HAP-1 (cell line): ENCODE measurements around the gene EGLN1.
"Not testable (repeated sequence)": the region's sequence is repeated elsewhere in the genome, so short reads cannot be mapped to it uniquely, and the experiment has no call there.

Source experiments
- DNase-seq, 2 experiments: peaks; one replicate each; pipeline ENCODE4 v3.0.0-alpha.2; 2016 to 2020; ENCODE audit warnings: low spot score in 2 of 2
- H3K27me3 ChIP-seq: fragments of 250-450 bp; sonication (Bioruptor Pico); 2 replicates; pipeline ENCODE4 v1.5.1; 2020; ENCODE audit warnings: low read depth, mild to moderate bottlenecking, moderate library complexity
- H3K36me3 ChIP-seq: fragments of 250-450 bp; sonication (Bioruptor Pico); replicated peaks from 2 replicates; pipeline ENCODE4 v1.5.1; 2020; ENCODE audit warnings: mild to moderate bottlenecking
- H3K4me1 ChIP-seq: fragments of 250-450 bp; sonication (Bioruptor Pico); 2 replicates; pipeline ENCODE4 v1.5.1; 2020; ENCODE audit warnings: mild to moderate bottlenecking
- H3K4me3 ChIP-seq: fragments of 250-450 bp; sonication (Bioruptor Pico); 2 replicates; pipeline ENCODE4 v1.5.1; 2020; ENCODE audit warnings: mild to moderate bottlenecking, moderate library complexity
- H3K9me3 ChIP-seq: fragments of 250-450 bp; sonication (Bioruptor Pico); 2 replicates; pipeline ENCODE4 v1.5.1; 2020; ENCODE audit warnings: mild to moderate bottlenecking, moderate library complexity
- in situ Hi-C: fragments of 300-500 bp; cut with MboI; formaldehyde crosslinking; loops from 3 replicates; pipeline ENCODE4 v1.14.3; 2020; ENCODE audit warnings: low sequenced_read_pairs, inconsistent platforms, mixed read lengths

EGLN1 gene

DNA sequence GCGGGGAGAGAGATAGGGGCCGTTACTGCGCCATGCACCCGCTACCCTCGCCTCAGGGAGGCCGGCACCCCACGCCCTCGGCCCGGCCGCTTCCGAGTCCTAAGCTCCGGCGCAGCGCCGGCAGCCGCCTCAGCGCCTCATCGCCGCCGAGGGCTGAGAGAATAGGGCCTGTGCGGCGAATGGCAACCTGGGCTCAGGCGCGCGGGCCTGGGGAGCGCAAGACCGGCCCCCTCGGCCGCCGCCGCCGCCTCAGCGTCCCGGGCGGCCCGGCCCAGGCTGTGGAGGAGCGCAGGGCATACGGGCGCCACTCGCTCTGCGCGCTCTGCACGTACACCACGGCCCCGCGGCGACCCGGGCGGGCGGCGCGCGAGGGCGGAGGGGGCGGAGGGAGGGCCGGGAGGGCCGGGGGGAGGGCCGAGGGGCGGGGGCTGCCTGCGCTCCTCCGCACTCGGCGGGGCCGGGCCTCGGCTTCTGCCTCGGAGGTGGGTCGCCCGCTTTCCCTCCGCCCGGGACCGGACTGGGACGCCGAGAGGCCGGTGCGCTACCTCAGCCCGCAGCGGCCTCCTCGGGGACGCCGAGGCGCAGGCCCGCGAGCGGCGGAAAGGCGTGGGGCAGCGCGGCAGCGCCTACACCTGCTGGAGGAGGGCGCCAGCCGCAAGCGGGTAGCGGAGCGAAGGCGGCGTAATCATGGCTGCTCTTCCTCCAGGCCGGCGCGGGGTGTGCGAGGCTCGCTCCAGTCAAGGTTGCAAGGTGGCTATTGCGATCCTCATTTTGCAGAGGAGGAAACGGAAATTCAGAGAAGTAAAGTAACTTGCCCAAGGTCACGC is at the start of gene EGLN1:
Gene EGLN1 (minus strand): TSS at position 317 of the 827 bp plus-strand sequence. CDS start 399 bp downstream, outside the sequence.
- peak; percentile 72 to 86 for DNase-seq
- H3K4me1 ChIP-seq, result peaks cover 22% of the 10 kb centered on the region
- no peaks in the 10 kb centered on the region for H3K36me3 ChIP-seq
- in situ Hi-C loops, result no loop called here
- H3K9me3 ChIP-seq, result no peaks in the 10 kb centered on the region
- peak within 1 kb of the TSS; percentile 62 for H3K4me3 ChIP-seq
- H3K27me3 ChIP-seq, result no peaks in the 10 kb centered on the region

DNA sequence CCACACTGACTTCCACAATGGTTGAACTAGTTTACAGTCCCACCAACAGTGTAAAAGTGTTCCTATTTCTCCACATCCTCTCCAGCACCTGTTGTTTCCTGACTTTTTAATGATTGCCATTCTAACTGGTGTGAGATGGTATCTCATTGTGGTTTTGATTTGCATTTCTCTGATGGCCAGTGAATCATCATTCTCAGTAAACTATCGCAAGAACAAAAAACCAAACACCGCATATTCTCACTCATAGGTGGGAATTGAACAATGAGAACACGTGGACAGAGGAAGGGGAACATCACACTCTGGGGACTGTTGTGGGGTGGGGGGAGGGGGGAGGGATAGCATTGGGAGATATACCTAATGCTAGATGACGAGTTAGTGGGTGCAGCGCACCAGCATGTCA is 49.4 kb upstream of the EGLN1 start:
- not testable (repeated sequence) for H3K36me3 ChIP-seq, H3K27me3 ChIP-seq

DNA sequence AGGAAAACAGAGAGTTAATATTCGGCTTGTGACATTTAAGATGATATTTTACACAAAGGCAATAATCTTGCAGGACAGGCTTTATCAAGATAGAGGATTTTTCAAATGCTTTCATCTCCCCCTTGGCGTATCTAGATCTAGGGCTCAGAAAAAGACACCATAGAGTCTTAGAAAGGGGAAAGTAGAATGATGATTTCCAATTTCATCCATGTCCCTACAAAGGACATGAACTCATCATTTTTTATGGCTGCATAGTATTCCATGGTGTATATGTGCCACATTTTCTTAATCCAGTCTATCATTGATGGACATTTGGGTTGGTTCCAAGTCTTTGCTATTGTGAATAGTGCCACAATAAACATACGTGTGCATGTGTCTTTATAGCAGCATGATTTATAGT is 48.9 kb upstream of the EGLN1 start:
- H3K4me3 ChIP-seq, in situ Hi-C loops, H3K9me3 ChIP-seq, DNase-seq, H3K4me1 ChIP-seq, H3K27me3 ChIP-seq, H3K36me3 ChIP-seq: not testable (repeated sequence)

More for the DNA sequence above, 49.4 kb upstream of the EGLN1 start:
- H3K4me1 ChIP-seq, in situ Hi-C loops, H3K4me3 ChIP-seq, H3K9me3 ChIP-seq, DNase-seq: not testable (repeated sequence)

DNA sequence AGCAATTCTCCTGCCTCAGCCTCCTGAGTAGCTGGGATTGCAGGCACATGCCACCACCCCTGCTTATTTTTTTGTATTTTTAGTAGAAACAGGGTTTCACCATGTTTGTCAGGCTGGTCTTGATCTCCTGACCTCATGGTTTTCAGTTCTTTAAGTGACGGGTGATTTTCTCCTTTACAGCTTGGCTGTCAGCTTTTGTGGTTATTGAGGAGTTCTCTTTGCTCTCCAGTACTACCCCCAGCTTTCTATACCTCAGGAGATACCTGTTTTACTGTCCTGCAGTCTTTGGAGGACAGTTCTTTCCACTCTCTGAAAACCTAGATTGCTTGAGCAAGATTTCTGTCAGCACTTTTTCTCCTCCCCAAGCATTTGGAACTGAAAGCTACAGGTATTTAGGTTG is 45.9 kb upstream of the EGLN1 start:
- no peak for DNase-seq
- H3K4me1 ChIP-seq, result no peaks in the 10 kb centered on the region
- no peaks in the 10 kb centered on the region for H3K36me3 ChIP-seq
- no peaks in the 10 kb centered on the region for H3K27me3 ChIP-seq
- H3K4me3 ChIP-seq, result no peak overlapping the region
- H3K9me3 ChIP-seq, result no peaks in the 10 kb centered on the region; the same call in 1 of the 2 replicates
- in situ Hi-C loops, result no loop called here

DNA sequence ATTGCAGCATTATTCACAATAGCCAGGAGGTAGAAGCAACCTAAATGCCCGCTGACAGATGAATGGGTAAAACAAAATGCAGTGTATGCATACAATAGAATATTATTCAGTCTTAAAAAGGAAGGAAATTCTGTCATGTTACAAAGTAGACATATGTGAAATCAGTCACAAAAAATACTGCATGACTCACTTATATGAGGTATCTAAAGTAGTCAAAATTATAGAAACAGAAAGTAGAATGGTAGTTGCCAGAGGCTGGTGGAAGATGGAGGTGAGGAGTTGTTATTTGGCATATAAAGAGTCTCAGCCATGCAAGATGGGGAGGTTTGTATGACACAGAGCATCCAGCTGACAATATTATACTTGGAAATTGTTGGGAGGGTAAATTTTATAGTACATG is 43.0 kb upstream of the EGLN1 start:
- H3K36me3 ChIP-seq, result no peaks in the 10 kb centered on the region
- no peaks in the 10 kb centered on the region for H3K4me1 ChIP-seq
- in situ Hi-C loops, result no loop called here
- H3K4me3 ChIP-seq, result no peak overlapping the region
- no peaks in the 10 kb centered on the region for H3K27me3 ChIP-seq
- DNase-seq, result no peak
- H3K9me3 ChIP-seq, result no peaks in the 10 kb centered on the region; the same call in 1 of the 2 replicates

DNA sequence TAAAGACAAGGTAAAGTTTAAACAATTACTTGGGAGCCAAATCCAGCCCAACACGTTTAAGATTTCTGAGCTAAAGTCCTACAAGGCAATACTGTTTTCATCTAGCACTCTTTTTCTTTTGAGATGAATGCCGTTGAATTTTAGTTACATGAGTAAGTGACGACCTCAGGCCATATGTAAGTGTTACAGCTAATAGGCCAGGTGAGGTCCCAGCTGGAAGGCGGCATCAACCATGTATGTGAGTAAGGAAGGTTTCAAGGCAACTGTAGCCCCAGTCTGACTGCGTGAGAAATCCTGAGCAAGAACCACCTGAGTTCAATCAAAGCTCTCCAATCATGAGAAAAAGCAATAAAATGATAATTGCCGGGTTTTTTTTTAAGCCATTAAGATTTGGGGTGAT is 41.5 kb upstream of the EGLN1 start:
- no peak for DNase-seq
- H3K9me3 ChIP-seq, result no peaks in the 10 kb centered on the region; the same call in 1 of the 2 replicates
- no peaks in the 10 kb centered on the region for H3K27me3 ChIP-seq
- in situ Hi-C loops, result no loop called here
- H3K4me3 ChIP-seq, result no peak overlapping the region
- H3K4me1 ChIP-seq, result no peaks in the 10 kb centered on the region
- no peaks in the 10 kb centered on the region for H3K36me3 ChIP-seq

DNA sequence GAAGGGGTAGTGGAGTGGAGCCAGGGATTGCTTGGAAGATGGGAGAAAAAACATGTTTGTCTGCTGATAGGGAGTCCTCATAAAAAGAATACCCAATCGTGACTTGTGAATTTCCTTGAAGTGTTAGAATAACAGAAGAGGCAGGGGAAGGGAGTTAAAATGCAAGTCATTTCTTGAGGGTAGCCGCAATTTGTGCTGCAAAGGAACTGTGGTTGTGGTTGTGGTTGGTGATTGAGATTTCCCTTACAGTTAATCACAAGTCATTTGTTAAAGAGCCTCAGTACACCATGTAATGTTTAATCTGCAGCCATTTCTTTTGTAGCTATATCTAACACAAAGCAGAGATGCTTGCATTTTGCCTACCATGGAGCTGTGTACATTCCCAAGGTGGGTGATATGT is 38.5 kb upstream of the EGLN1 start:
- Histone ChIP-seq H3K27me3 (no peaks in the 10 kb centered on the region), H3K4me1 (no peaks in the 10 kb centered on the region), H3K36me3 (no peaks in the 10 kb centered on the region), H3K9me3 (no peaks in the 10 kb centered on the region; the same call in 1 of the 2 replicates), H3K4me3 (no peak overlapping the region)
- DNase-seq, result no peak
- in situ Hi-C loops, result no loop called here

DNA sequence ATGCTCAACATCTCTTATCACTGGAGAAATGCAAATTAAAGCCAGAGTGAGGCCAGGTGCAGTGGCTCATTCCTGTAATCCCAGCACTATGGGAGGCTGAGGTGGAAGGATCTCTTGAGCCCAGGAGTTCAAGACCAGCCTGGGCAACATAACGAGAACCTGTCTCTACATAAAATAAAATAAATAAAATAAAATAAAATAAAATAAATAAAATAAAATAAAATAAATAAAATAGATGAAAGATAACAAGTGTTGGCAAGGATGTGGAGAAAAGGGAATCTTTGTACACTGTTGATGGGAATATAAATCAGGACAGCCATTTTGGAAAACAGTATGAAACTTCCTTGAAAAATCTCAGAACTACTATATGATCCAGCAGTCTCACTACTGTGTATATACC is 37.4 kb upstream of the EGLN1 start:
- in situ Hi-C loops, H3K27me3 ChIP-seq, DNase-seq, H3K4me3 ChIP-seq, H3K36me3 ChIP-seq, H3K4me1 ChIP-seq, H3K9me3 ChIP-seq: not testable (repeated sequence)

DNA sequence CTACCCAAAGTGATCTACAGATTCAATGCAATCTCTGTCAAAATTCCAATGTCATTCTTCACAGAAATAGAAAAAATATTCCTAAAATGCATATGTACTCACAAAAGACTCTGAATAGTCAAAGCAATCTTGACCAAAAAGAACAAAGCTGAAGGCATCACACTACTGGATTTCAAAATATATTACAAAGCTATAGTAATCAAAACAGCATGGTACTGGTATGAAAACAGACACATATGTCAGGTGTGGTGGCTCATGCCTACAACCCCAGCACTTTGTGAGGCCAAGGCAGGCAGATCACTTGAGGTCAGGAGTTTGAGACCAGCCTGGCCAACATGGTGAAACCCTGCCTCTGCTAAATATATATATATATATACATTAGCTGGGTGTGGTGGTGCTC is 35.9 kb upstream of the EGLN1 start:
- H3K36me3 ChIP-seq, H3K27me3 ChIP-seq, H3K4me1 ChIP-seq, DNase-seq, H3K9me3 ChIP-seq, H3K4me3 ChIP-seq, in situ Hi-C loops: not testable (repeated sequence)

DNA sequence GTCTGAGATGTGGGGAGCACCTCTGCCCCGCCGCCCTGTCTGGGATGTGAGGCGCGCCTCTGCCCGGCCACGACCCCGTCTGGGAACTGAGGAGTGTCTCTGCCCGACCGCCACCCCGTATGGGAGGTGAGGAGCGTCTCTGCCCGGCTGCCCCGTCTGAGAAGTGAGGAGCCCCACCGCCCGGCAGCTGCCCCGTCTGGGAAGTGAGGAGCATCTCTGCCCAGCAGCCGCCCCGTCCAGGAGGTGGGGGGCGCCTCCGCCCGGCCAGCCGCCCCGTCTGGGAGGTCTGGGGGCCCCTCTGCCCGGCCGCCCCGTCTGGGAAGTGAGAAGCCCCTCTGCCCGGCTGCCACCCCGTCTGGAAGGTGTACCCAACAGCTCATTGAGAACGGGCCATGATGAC is 32.0 kb upstream of the EGLN1 start:
- H3K9me3 ChIP-seq, in situ Hi-C loops, H3K4me1 ChIP-seq, H3K36me3 ChIP-seq, DNase-seq, H3K4me3 ChIP-seq, H3K27me3 ChIP-seq: not testable (repeated sequence)

DNA sequence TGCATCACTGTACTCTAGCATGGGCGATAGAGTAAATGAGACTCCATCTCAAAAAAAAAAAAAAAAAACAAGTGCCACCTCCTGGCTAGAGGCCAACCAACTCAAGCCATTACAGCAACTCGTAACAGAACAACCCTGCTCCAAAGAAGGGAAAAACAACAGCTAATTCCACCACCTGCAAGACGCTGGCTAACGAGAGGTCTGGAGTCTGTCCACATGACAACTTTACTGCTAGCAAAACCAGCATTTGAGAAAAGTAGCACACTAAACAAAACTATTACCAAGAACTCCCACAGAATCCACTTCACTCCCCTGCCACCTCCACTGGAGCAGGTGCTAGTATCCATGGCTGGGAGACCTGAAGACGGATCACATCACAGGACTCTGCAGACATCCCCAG is 24.1 kb upstream of the EGLN1 start:
- Histone ChIP-seq H3K4me1 (no peaks in the 10 kb centered on the region; the same call in 1 of the 2 replicates), H3K9me3 (no peaks in the 10 kb centered on the region), H3K4me3 (no peak overlapping the region), H3K27me3 (no peaks in the 10 kb centered on the region), H3K36me3 (no peaks in the 10 kb centered on the region)
- DNase-seq, result no peak
- in situ Hi-C loops, result no loop called here

DNA sequence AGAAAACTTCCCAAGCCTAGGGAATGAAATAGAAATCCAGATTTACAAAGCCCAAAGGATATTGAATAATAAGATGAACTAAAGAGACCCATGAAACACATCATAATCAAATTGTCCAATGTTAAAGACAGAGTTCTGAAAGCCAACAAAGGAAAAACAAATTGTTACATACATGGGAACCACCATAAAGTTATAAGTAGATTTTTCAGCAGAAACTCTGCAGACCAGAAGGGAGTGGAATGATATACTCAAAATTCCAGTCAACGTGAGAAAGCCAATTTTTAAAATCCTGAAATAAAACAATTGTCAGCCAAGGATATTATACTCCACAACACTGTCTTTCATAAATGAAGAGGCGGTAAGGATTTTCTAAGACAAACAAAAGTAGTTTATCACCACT is 22.0 kb upstream of the EGLN1 start:
- Histone ChIP-seq H3K4me3 (no peak overlapping the region), H3K27me3 (no peaks in the 10 kb centered on the region), H3K9me3 (no peaks in the 10 kb centered on the region), H3K4me1 (no peaks in the 10 kb centered on the region), H3K36me3 (no peaks in the 10 kb centered on the region)
- in situ Hi-C loops, result no loop called here
- no peak for DNase-seq

DNA sequence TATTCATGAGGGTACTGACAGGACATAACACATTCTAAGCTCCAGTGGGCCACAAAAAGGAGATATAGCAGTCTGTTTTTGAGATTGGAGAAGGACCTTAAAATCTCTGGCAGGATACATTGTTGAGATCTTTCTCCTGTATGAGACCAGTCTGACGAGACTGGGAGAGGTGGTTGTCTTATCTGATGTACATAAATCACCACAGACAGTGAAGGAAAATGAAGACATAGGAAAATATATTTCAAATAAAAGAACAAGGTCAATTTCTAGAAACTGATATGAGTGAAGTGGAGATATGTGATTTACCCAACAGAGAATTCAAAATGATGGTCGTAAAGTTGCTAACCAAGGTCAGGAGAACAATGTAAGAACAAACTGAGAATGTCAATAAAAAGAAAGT is 21.3 kb upstream of the EGLN1 start:
- in situ Hi-C loops, result no loop called here
- Histone ChIP-seq H3K4me1 (no peaks in the 10 kb centered on the region), H3K4me3 (no peak overlapping the region), H3K36me3 (no peaks in the 10 kb centered on the region), H3K27me3 (no peaks in the 10 kb centered on the region), H3K9me3 (no peaks in the 10 kb centered on the region)
- no peak for DNase-seq

DNA sequence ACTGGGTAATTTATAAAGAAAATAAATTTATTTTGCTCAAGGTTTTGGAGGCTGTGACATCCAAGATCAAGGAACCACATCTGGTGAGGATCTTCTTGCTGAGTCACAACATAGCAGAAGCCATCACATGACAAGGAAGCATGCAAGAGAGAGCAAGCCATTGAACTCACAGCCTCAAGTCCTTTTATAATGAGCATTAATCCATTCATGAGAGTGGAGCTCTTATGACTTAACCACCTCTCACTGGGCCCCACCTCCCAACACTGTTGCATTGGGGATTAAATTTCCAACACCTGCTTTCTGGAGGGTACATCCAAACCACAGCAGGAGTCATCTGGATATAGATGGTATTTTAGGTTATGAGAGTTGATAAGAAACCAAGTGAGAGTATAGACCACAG is 20.6 kb upstream of the EGLN1 start:
- in situ Hi-C loops, result no loop called here
- Histone ChIP-seq H3K4me1 (no peaks in the 10 kb centered on the region), H3K4me3 (no peak overlapping the region), H3K9me3 (no peaks in the 10 kb centered on the region), H3K36me3 (no peaks in the 10 kb centered on the region), H3K27me3 (no peaks in the 10 kb centered on the region)
- no peak for DNase-seq

DNA sequence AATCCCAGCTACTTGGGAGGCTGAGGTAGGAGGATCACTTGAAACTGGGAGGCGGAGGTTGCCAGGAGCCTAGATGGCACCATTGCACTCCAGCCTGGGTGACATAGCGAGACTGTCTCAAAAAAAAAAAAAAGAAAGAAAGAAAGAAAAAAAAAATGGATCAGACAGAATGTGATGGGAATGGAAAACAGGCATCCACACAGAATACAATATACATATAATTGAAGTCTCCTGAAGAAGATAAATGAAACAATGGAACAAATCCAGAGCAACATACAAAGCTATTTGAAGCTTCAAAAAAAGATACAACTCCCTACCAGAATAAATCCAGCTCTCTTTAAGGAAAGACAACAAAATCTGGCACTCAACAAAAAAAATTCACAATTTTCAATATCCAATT is 10.9 kb upstream of the EGLN1 start:
- no peaks in the 10 kb centered on the region for H3K9me3 ChIP-seq
- no peak overlapping the region for H3K4me3 ChIP-seq
- H3K27me3 ChIP-seq, result no peaks in the 10 kb centered on the region
- in situ Hi-C loops, result no loop called here
- no peaks in the 10 kb centered on the region for H3K36me3 ChIP-seq
- no peak for DNase-seq
- no peaks in the 10 kb centered on the region for H3K4me1 ChIP-seq
